ENCODE data around the gene TGM1.

DNA sequence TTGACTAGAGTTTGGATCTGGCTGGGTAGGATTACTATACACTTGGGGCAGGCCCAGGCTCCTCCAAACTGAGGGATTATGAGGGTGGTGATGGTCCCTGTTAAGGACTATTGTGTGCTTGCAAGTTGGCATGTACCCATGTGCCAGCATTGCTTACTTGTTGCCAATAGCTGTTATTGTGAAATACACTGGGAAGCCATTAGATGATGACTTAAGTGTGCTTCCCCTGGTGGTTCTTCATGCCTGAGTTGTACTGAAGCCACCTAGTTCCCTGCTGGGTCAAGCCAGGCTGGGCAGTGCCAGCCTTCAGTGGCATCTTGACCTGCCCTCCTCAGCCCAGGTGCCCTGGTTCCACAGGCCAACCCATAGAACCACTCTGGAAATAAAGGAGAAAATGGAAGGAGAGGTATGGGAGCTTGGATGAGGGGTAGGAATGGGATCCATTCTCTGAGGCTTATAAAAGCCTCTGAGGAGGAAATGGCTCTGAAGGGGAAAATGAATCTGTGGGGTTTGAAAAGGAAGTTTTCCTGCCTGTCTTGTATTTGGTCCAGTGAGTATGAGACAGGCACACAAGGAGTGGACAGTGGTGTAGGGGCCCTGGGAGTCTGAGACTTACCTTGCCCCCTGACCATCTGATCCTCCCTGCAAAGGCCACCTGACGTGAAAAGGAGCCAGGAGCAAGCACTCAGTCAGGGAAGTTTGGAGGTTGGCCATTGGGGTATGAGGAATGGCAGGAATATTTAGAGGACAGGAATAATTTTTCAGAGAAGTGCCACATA lies 49.0 kb upstream of the TGM1 start:
- no peak for TF ChIP-seq POLR2A (IDR thresholded peaks at IDR 0.05)
- TF ChIP-seq, protein P1, sequence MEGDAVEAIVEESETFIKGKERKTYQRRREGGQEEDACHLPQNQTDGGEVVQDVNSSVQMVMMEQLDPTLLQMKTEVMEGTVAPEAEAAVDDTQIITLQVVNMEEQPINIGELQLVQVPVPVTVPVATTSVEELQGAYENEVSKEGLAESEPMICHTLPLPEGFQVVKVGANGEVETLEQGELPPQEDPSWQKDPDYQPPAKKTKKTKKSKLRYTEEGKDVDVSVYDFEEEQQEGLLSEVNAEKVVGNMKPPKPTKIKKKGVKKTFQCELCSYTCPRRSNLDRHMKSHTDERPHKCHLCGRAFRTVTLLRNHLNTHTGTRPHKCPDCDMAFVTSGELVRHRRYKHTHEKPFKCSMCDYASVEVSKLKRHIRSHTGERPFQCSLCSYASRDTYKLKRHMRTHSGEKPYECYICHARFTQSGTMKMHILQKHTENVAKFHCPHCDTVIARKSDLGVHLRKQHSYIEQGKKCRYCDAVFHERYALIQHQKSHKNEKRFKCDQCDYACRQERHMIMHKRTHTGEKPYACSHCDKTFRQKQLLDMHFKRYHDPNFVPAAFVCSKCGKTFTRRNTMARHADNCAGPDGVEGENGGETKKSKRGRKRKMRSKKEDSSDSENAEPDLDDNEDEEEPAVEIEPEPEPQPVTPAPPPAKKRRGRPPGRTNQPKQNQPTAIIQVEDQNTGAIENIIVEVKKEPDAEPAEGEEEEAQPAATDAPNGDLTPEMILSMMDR (IDR thresholded peaks at IDR 0.05) = peak in 2 of 6 experiments; percentile 8 to 29
